ENCODE measurements around the gene NDUFB3.

GRCh38 chr2:201059961-201060755 lies 11.6 kb upstream of the NDUFB3 start:
- no peak for TF ChIP-seq CTCF (conservative IDR thresholded peaks at IDR 0.05)
- no peak for TF ChIP-seq EZH2 (IDR thresholded peaks at IDR 0.05; ENCODE audit: low read depth)

Measured in PC-9 (cell line).